ENCODE data around the gene RNF227.

DNA sequence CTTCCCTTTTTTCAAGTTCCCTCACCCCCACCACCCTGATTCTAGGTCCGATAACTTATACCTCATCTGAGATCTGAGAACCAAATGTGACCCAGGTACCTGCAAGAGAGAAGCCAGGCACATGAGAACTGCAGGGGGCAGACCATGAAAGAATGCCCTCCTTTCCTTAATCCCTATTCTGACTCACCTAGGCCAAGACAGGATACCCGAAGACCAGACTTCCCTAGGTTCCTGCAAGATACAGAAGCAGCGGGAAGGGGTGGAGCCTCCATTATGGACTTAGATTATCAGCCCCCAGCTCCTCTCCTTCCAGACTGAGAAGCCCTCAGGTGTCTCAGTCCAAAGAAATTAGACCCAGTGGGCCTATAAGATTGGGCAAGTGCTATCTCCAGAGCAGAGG, 11.5 kb upstream of the RNF227 start:
- TF ChIP-seq, protein P1, sequence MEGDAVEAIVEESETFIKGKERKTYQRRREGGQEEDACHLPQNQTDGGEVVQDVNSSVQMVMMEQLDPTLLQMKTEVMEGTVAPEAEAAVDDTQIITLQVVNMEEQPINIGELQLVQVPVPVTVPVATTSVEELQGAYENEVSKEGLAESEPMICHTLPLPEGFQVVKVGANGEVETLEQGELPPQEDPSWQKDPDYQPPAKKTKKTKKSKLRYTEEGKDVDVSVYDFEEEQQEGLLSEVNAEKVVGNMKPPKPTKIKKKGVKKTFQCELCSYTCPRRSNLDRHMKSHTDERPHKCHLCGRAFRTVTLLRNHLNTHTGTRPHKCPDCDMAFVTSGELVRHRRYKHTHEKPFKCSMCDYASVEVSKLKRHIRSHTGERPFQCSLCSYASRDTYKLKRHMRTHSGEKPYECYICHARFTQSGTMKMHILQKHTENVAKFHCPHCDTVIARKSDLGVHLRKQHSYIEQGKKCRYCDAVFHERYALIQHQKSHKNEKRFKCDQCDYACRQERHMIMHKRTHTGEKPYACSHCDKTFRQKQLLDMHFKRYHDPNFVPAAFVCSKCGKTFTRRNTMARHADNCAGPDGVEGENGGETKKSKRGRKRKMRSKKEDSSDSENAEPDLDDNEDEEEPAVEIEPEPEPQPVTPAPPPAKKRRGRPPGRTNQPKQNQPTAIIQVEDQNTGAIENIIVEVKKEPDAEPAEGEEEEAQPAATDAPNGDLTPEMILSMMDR (IDR thresholded peaks at IDR 0.05; ENCODE audit: low read depth, low read length, poor library complexity, severe bottlenecking) = no peak
- no peak for TF ChIP-seq EZH2phosphoT487 (IDR thresholded peaks at IDR 0.05; ENCODE audit: borderline replicate concordance, low read length)
